PC-9 (cell line): Measurements from ENCODE around the gene IL3RA. TPM values are rescaled to one million over a fixed set of nuclear protein-coding genes. Genes with fewer than 3 reads are reported as not detected.

Source experiments
- BruUV-seq: library from RNA; stranded (reverse); fragments of 400-500 nt; replicated peaks from 2 replicates; lab custom pipeline; 2021; lab: Mats Ljungman, UMichigan
- CTCF ChIA-PET: fragments of 300-600 bp; sonication (Branson Sonifier 250); formaldehyde crosslinking; loops from one replicate; lab custom pipeline; 2022; ENCODE audit warnings: antibody characterized with exemption; lab: Charles Lee
- POLR2A ChIA-PET: fragments of 300-600 bp; sonication (Branson Sonifier 250); formaldehyde crosslinking; loops from one replicate; lab custom pipeline; 2022; ENCODE audit warnings: antibody characterized with exemption; ENCODE audit not compliant: unreplicated experiment; lab: Charles Lee
- DNase-seq, 2 experiments: peaks; one replicate each; pipeline versions ENCODE4 v3.0.0 to v3.0.0-alpha.2; 2015 to 2022; ENCODE audit warnings: mixed read lengths in 1 of 2
- H2AFZ ChIP-seq: fragments of 200-600 bp; sonication (generic); 2 replicates; pipeline ENCODE4 v1.8.1; 2017; ENCODE audit warnings: antibody characterized with exemption
- H3F3A ChIP-seq: fragments of 200-600 bp; sonication (generic); 2 replicates; pipeline ENCODE4 v1.8.1; 2017; ENCODE audit warnings: antibody characterized with exemption, mild to moderate bottlenecking, low read depth; ENCODE audit not compliant: insufficient read depth
- H3K27ac ChIP-seq: fragments of 200-600 bp; sonication (generic); 2 replicates; pipeline ENCODE4 v1.6.1; 2016; ENCODE audit warnings: mixed run types
- H3K27me3 ChIP-seq: fragments of 200-600 bp; sonication (generic); 2 replicates; pipeline ENCODE4 v1.6.1; 2016; ENCODE audit warnings: low read depth, mixed run types; ENCODE audit not compliant: insufficient read depth
- H3K36me3 ChIP-seq: fragments of 200-600 bp; sonication (generic); 2 replicates; pipeline ENCODE4 v1.6.1; 2016; ENCODE audit warnings: low read depth, mixed run types
- H3K4me1 ChIP-seq: fragments of 200-600 bp; sonication (generic); replicated peaks from 2 replicates; pipeline ENCODE4 v1.6.1; 2016; ENCODE audit warnings: mixed run types; ENCODE audit not compliant: insufficient read depth
- H3K4me2 ChIP-seq: fragments of 200-600 bp; sonication (generic); 2 replicates; pipeline ENCODE4 v1.6.1; 2017; ENCODE audit warnings: mixed run types
- H3K4me3 ChIP-seq: fragments of 200-600 bp; sonication (generic); 2 replicates; pipeline ENCODE4 v1.6.1; 2016; ENCODE audit warnings: mixed run types
- H3K79me2 ChIP-seq: fragments of 200-600 bp; sonication (generic); 2 replicates; pipeline ENCODE4 v1.6.1; 2017; ENCODE audit warnings: low read depth, mixed run types
- H3K9me2 ChIP-seq: fragments of 200-600 bp; sonication (generic); 2 replicates; pipeline ENCODE4 v1.8.1; 2017; ENCODE audit warnings: mild to moderate bottlenecking; ENCODE audit not compliant: insufficient read depth
- H3K9me3 ChIP-seq: fragments of 200-600 bp; sonication (generic); 2 replicates; pipeline ENCODE4 v1.8.1; 2016; ENCODE audit warnings: low read depth; ENCODE audit not compliant: insufficient read depth
- H4K20me1 ChIP-seq: fragments of 200-600 bp; sonication (generic); 2 replicates; pipeline ENCODE4 v1.8.1; 2017; ENCODE audit not compliant: insufficient read depth
- CTCF ChIP-seq: fragments of 200-600 bp; sonication (generic); conservative IDR thresholded peaks from 2 replicates; pipeline ENCODE4 v1.6.1; 2017; ENCODE audit warnings: mixed run types, antibody characterized with exemption, mild to moderate bottlenecking, moderate library complexity
- EZH2 ChIP-seq: fragments of 200-600 bp; sonication (generic); IDR thresholded peaks from 2 replicates; pipeline ENCODE4 v1.8.0; 2017; ENCODE audit warnings: antibody characterized with exemption, low read depth
- intact Hi-C: fragments of 100-400 bp; cut with micrococcal nuclease; formaldehyde crosslinking; loops from one replicate; pipeline ENCODE4 v1.10.0; 2022; ENCODE audit not compliant: unreplicated experiment
- total RNA-seq: library from RNA; stranded (reverse); gene quantifications from 2 replicates; pipeline ENCODE4 v1.2.3, GENCODE V29; 2021

IL3RA gene
- total RNA-seq, 1 experiment from 2014 or later = not detected

GRCh38 chrX:1416327-1416784, 79.8 kb downstream of the IL3RA start:
- Histone ChIP-seq H4K20me1 (no peaks in the 10 kb centered on the region), H3K4me1 (no peaks in the 10 kb centered on the region), H3K4me3 (no peak overlapping the region), H3K9me3 (no peaks in the 10 kb centered on the region), H3K27ac (no peak overlapping the region), H3K4me2 (no peak overlapping the region), H3K27me3 (no peaks in the 10 kb centered on the region), H3K36me3 (0 out of 2 replicates have a peak, but pooled peaks cover 1% of the 10 kb centered on the region), H3K79me2 (no peaks in the 10 kb centered on the region), H2AFZ (no peak overlapping the region), H3K9me2 (no peaks in the 10 kb centered on the region), H3F3A (peaks cover 24% of the 10 kb centered on the region; the same call in 1 of the 2 replicates)
- no TSS peak for BruUV-seq
- intact Hi-C loops = no loop called here
- no peak for DNase-seq
- TF ChIP-seq CTCF = no peak
- no peak for TF ChIP-seq EZH2
- ChIA-PET POLR2A (no interaction called here), CTCF (no interaction called here)

- DNase-seq = no peak
- ChIA-PET POLR2A (no interaction called here), CTCF (no interaction called here)
- Histone ChIP-seq H3K79me2 (no peaks in the 10 kb centered on the region), H3K9me2 (no peaks in the 10 kb centered on the region), H2AFZ (no peak overlapping the region), H3K4me3 (no peak overlapping the region), H3K4me1 (no peaks in the 10 kb centered on the region), H3K4me2 (no peak overlapping the region), H4K20me1 (no peaks in the 10 kb centered on the region), H3K27me3 (no peaks in the 10 kb centered on the region), H3K9me3 (no peaks in the 10 kb centered on the region), H3K36me3 (0 out of 2 replicates have a peak, but pooled peaks cover 8% of the 10 kb centered on the region), H3F3A (peaks cover 30% of the 10 kb centered on the region; the same call in 1 of the 2 replicates), H3K27ac (no peak overlapping the region)
- TF ChIP-seq EZH2 (no peak), CTCF (no peak)
- intact Hi-C loops = no loop called here
- BruUV-seq = no TSS peak
Observed at GRCh38 chrX:1416965-1417760, 80.6 kb downstream of the IL3RA start.

- intact Hi-C loops = no loop called here
- DNase-seq = no peak
- Histone ChIP-seq H3F3A (peaks cover 30% of the 10 kb centered on the region; the same call in 1 of the 2 replicates), H3K9me3 (0 out of 2 replicates have a peak, but pooled peaks cover 4% of the 10 kb centered on the region), H3K4me3 (no peak overlapping the region), H3K4me1 (no peaks in the 10 kb centered on the region), H3K27me3 (no peaks in the 10 kb centered on the region), H2AFZ (no peak overlapping the region), H3K4me2 (no peak overlapping the region), H3K27ac (no peak overlapping the region), H3K9me2 (no peaks in the 10 kb centered on the region), H4K20me1 (no peaks in the 10 kb centered on the region), H3K79me2 (no peaks in the 10 kb centered on the region), H3K36me3 (0 out of 2 replicates have a peak, but pooled peaks cover 8% of the 10 kb centered on the region)
- no TSS peak for BruUV-seq
- ChIA-PET CTCF (no interaction called here), POLR2A (no interaction called here)
- no peak for TF ChIP-seq CTCF
- TF ChIP-seq EZH2 = no peak
Observed at GRCh38 chrX:1417921-1418771, 81.6 kb downstream of the IL3RA start.
